RWPE1 (cell line): Measurements from ENCODE around the gene ELAPOR1.

Experiments used
- CTCF ChIA-PET: fragments of 350-600 bp; sonication (Branson Sonifier 250); formaldehyde crosslinking; extraction: SDS; loops from one replicate; lab custom pipeline; 2021; lab: Yijun Ruan, JAX
- POLR2A ChIA-PET: fragments of 400-600 bp; formaldehyde crosslinking; extraction: SDS; loops from one replicate; lab custom pipeline; 2020; ENCODE audit warnings: antibody characterized with exemption; ENCODE audit not compliant: low non-redundant PET; lab: Yijun Ruan, JAX
- DNase-seq: peaks from one replicate; pipeline ENCODE4 v3.0.0; 2012; ENCODE audit warnings: low spot score
- H3K27ac ChIP-seq: fragments of 450-650 bp; 2 replicates; pipeline ENCODE4 v1.5.1; 2017
- CTCF ChIP-seq: fragments of 450-650 bp; conservative IDR thresholded peaks from 2 replicates; pipeline ENCODE4 v1.5.1; 2017; ENCODE audit warnings: low read depth, mild to moderate bottlenecking

Gene ELAPOR1

GRCh38 chr1:109118089-109118488 lies 4.2 kb downstream of the ELAPOR1 start:
- TF ChIP-seq CTCF = no peak
- CTCF ChIA-PET = interaction anchor here (0.6 kb wide), 2 partner anchors 13 to 74 kb away, joined by 3 to 5 read pairs; no protein-coding TSS in a partner anchor
- POLR2A ChIA-PET = interaction anchor here (0.7 kb wide), 1 partner anchor 21 kb away, joined by 3 read pairs; no protein-coding TSS in a partner anchor
- no peak for DNase-seq
- H3K27ac ChIP-seq = no peak overlapping the region

- ChIA-PET CTCF (interaction anchor here (1.5 kb wide), 1 partner anchor 7 kb away, joined by 4 read pairs; no protein-coding TSS in a partner anchor), POLR2A (no interaction called here)
- DNase-seq = no peak
- H3K27ac ChIP-seq = no peak overlapping the region
- TF ChIP-seq CTCF = no peak
These were observed 6.4 kb downstream of the ELAPOR1 start for GRCh38 chr1:109120356-109120755.

GRCh38 chr1:109131059-109131458 lies 17.1 kb downstream of the ELAPOR1 start:
- TF ChIP-seq CTCF = no peak
- CTCF ChIA-PET = interaction anchor here (0.6 to 1.3 kb wide), 2 partner anchors 13 to 18 kb away, joined by 5 read pairs; a partner anchor contains a TSS

GRCh38 chr1:109131800-109132199 lies 17.9 kb downstream of the ELAPOR1 start:
- ChIA-PET POLR2A (no interaction called here), CTCF (interaction anchor here (1.3 kb wide), 1 partner anchor 19 kb away, joined by 5 read pairs; a partner anchor contains a TSS)
- no peak overlapping the region for H3K27ac ChIP-seq
- no peak for DNase-seq
- TF ChIP-seq CTCF = no peak

More at GRCh38 chr1:109131059-109131458, 17.1 kb downstream of the ELAPOR1 start:
- no peak overlapping the region for H3K27ac ChIP-seq
- POLR2A ChIA-PET = no interaction called here
- DNase-seq = no peak

GRCh38 chr1:109133002-109133706 lies 19.2 kb downstream of the ELAPOR1 start:
- TF ChIP-seq CTCF = no peak
- ChIA-PET POLR2A (no interaction called here), CTCF (interaction anchor here (0.6 kb wide), 1 partner anchor 219 kb away, joined by 6 read pairs; no protein-coding TSS in a partner anchor)
- H3K27ac ChIP-seq = no peak overlapping the region
- no peak for DNase-seq

GRCh38 chr1:109133815-109134214 lies 19.9 kb downstream of the ELAPOR1 start:
- ChIA-PET CTCF (interaction anchor here (0.6 to 1.7 kb wide), 2 partner anchors 21 to 219 kb away, joined by 4 to 6 read pairs; a partner anchor contains a TSS), POLR2A (no interaction called here)
- no peak overlapping the region for H3K27ac ChIP-seq
- no peak for TF ChIP-seq CTCF
- DNase-seq = no peak
